ENCODE results near the gene HNRNPF. TPM values are rescaled to one million over a fixed set of nuclear protein-coding genes. Genes with fewer than 3 reads are reported as not detected.

Gene HNRNPF
- total RNA-seq, 1 experiment from 2014 or later = 333 TPM

- Histone ChIP-seq H3K4me1 (ENCODE audit: control insufficient read depth in 1 of 2, insufficient read depth in 2 of 2, low read length in 2 of 2) (peaks cover 11 to 13% of the 10 kb centered on the region in 2 experiments; a peak in 3 of 4 replicates), H3K4me3 (replicated peaks in 1 of 2; ENCODE audit: low read depth in 1 of 2, low read length in 2 of 2) (peak within 1 kb of the TSS; percentile 87 to 95), H3K27ac (ENCODE audit: low read depth, low read length) (peak within 1 kb of the TSS; percentile 98), H4K20me1 (ENCODE audit: insufficient read depth) (no peaks in the 10 kb centered on the region), H3K79me2 (ENCODE audit: insufficient read depth, low read length) (peaks cover 6% of the 10 kb centered on the region), H3K27me3 (ENCODE audit: insufficient read depth, low read length) (no peaks in the 10 kb centered on the region), H2AFZ (ENCODE audit: low read depth, low read length, poor library complexity, severe bottlenecking) (no peak within 1 kb of the TSS), H3K9me3 (ENCODE audit: control insufficient read depth in 1 of 2, insufficient read depth in 1 of 2, low read depth in 1 of 2, low read length in 2 of 2) (no peaks in the 10 kb centered on the region), H3K4me2 (ENCODE audit: low read length) (peak within 1 kb of the TSS; percentile 99), H3K9ac (ENCODE audit: low read length) (peak within 1 kb of the TSS; percentile 100), H3K9me2 (ENCODE audit: insufficient read depth) (no peaks in the 10 kb centered on the region), H3K36me3 (ENCODE audit: control insufficient read depth in 1 of 2, insufficient read depth in 2 of 2, low read length in 2 of 2) (no peaks in the 10 kb centered on the region)
- POLR2A ChIA-PET = interaction anchor here (1.0 to 1.9 kb wide), 6 partner anchors 9 to 57 kb away, joined by 3 to 6 read pairs (median 4); partner anchors contain the start of gene HNRNPF
- ATAC-seq = peak; percentile 94
- TSS peak; percentile 98 for BruUV-seq (replicated peaks)
- TF ChIP-seq POLR2A (IDR thresholded peaks at IDR 0.05; ENCODE audit: borderline replicate concordance, extremely low read depth, insufficient read depth, insufficient read length) = peak; percentile 89
- peak; percentile 39 for TF ChIP-seq RAD21 (IDR thresholded peaks at IDR 0.05; ENCODE audit: low read depth)
- peak; percentile 84 for TF ChIP-seq POLR2AphosphoS5 (IDR thresholded peaks at IDR 0.05; ENCODE audit: low read depth, low read length)
- peak; percentile 79; the same call in 1 of the 2 replicates for TF ChIP-seq SIN3A (IDR thresholded peaks at IDR 0.05; ENCODE audit: low read depth)
- peak; percentile 77 for TF ChIP-seq YY1 (IDR thresholded peaks at IDR 0.05; ENCODE audit: extremely low read depth, insufficient replicate concordance, low read depth, low read length)
- TF ChIP-seq EGR1 (IDR thresholded peaks at IDR 0.05; ENCODE audit: low read depth) = peak; percentile 74
- TF ChIP-seq MAX (IDR thresholded peaks at IDR 0.05) = peak; percentile 79
- TF ChIP-seq TCF7L2 (IDR thresholded peaks at IDR 0.05; ENCODE audit: borderline replicate concordance, extremely low read depth, insufficient read depth, insufficient read length) = no peak
- TF ChIP-seq SP1 (IDR thresholded peaks at IDR 0.05; ENCODE audit: low read depth) = peak; percentile 65
- TF ChIP-seq ATF3 (IDR thresholded peaks at IDR 0.05) = no peak
- TF ChIP-seq EZH2phosphoT487 (IDR thresholded peaks at IDR 0.05; ENCODE audit: borderline replicate concordance) = no peak
- peak; percentile 71 for TF ChIP-seq ELF1 (IDR thresholded peaks at IDR 0.05; ENCODE audit: borderline replicate concordance, low read depth)
- no peak for TF ChIP-seq REST (IDR thresholded peaks at IDR 0.05; ENCODE audit: low read depth)
- no peak for TF ChIP-seq CEBPB (IDR thresholded peaks at IDR 0.05; ENCODE audit: low read depth)
- TF ChIP-seq FOSL1 (IDR thresholded peaks at IDR 0.05; ENCODE audit: low read depth) = no peak
- peak; percentile 79 for TF ChIP-seq ZFX (IDR thresholded peaks at IDR 0.05)
- RAD21 ChIA-PET (ENCODE audit: low non-redundant PET in 1 of 2, low total read pairs in 2 of 2, uncharacterized antibody in 2 of 2, unreplicated experiment in 2 of 2) = no interaction called here
- intact Hi-C loops (cut with micrococcal nuclease) = loop anchor here (2.0 kb wide), 1 partner anchor 28 kb away; the partner anchor contains the start of gene HNRNPF
- CTCF ChIA-PET = no interaction called here
- DNase-seq (ENCODE audit: low read depth, low spot score) = peak; percentile 73
Measured at GRCh38 chr10:43436291-43437140, 27.5 kb upstream of the HNRNPF start, which contains the start of gene ZNF487. TSS of gene ZNF487 (plus strand) at chr10:43437111. CDS start at chr10:43475814, 38,703 bp downstream.
